ENCODE results near the gene AKR1C3.

- TF ChIP-seq POLR2AphosphoS5 (IDR thresholded peaks at IDR 0.05) (no peak), POLR2A (IDR thresholded peaks at IDR 0.05) (no peak), CTCF (IDR thresholded peaks at IDR 0.05) (no peak), EP300 (IDR thresholded peaks at IDR 0.05) (no peak)
These were observed 48.9 kb downstream of the AKR1C3 start for GRCh38 chr10:5143137-5143536.

Measured in upper lobe of left lung (tissue), 4 donors.